H9 (cell line): Measurements from ENCODE around the gene SLC6A7. TPM values are rescaled to one million over a fixed set of nuclear protein-coding genes. Genes with fewer than 3 reads are reported as not detected.

ENCODE experiments used
- DNase-seq: peaks from one replicate; pipeline ENCODE4 v3.0.0-alpha.2; 2017
- H2AFZ ChIP-seq: one replicate; pipeline ENCODE4 v1.6.1; 2013; ENCODE audit warnings: mild to moderate bottlenecking, low read length, control low read depth, moderate library complexity
- H2AK5ac ChIP-seq: 2 replicates; pipeline ENCODE4 v1.6.1; 2013; ENCODE audit warnings: low read length, control low read depth, mixed read lengths; ENCODE audit not compliant: insufficient read length
- H2BK120ac ChIP-seq: one replicate; pipeline ENCODE4 v1.6.1; 2013; ENCODE audit warnings: low read depth, mild to moderate bottlenecking, low read length, control low read depth, inconsistent platforms; ENCODE audit not compliant: poor library complexity, severe bottlenecking
- H2BK12ac ChIP-seq: 2 replicates; pipeline ENCODE4 v1.6.1; 2013; ENCODE audit warnings: low read length, control low read depth, mixed read lengths, low read depth; ENCODE audit not compliant: insufficient read length
- H2BK15ac ChIP-seq: 2 replicates; pipeline ENCODE4 v1.6.1; 2013; ENCODE audit warnings: low read depth, low read length, control low read depth
- H2BK20ac ChIP-seq: one replicate; pipeline ENCODE4 v1.6.1; 2013; ENCODE audit warnings: low read depth, mild to moderate bottlenecking, low read length, control low read depth, inconsistent platforms; ENCODE audit not compliant: poor library complexity, severe bottlenecking
- H2BK5ac ChIP-seq: 2 replicates; pipeline ENCODE4 v1.6.1; 2013; ENCODE audit warnings: low read length, control low read depth, mixed read lengths; ENCODE audit not compliant: insufficient read length
- H3K14ac ChIP-seq: 2 replicates; pipeline ENCODE4 v1.6.1; 2013; ENCODE audit warnings: low read length, control low read depth; ENCODE audit not compliant: insufficient read depth
- H3K18ac ChIP-seq: 2 replicates; pipeline ENCODE4 v1.6.1; 2013; ENCODE audit warnings: low read depth, mild to moderate bottlenecking, mixed read lengths, low read length, control low read depth; ENCODE audit not compliant: insufficient read length
- H3K23ac ChIP-seq: 2 replicates; pipeline ENCODE4 v1.6.1; 2013; ENCODE audit warnings: low read length, control low read depth, mixed read lengths, low read depth; ENCODE audit not compliant: insufficient read length
- H3K23me2 ChIP-seq: 2 replicates; pipeline ENCODE4 v1.6.1; 2013; ENCODE audit warnings: low read depth, mild to moderate bottlenecking, mixed read lengths, low read length, control low read depth; ENCODE audit not compliant: insufficient read length, poor library complexity, severe bottlenecking
- H3K27ac ChIP-seq: 2 replicates; pipeline ENCODE4 v1.5.1; 2013; ENCODE audit warnings: low read length, control low read depth, mixed read lengths, low read depth; ENCODE audit not compliant: insufficient read length
- H3K27me3 ChIP-seq: 2 replicates; pipeline ENCODE4 v1.6.1; 2013; ENCODE audit warnings: low read length, control low read depth, inconsistent platforms; ENCODE audit not compliant: insufficient read depth
- H3K4ac ChIP-seq: 2 replicates; pipeline ENCODE4 v1.6.1; 2013; ENCODE audit warnings: low read depth, mild to moderate bottlenecking, control low read depth, inconsistent platforms, low read length, moderate library complexity
- H3K4me1 ChIP-seq: 2 replicates; pipeline ENCODE4 v1.6.1; 2013; ENCODE audit warnings: low read length, control low read depth, inconsistent platforms; ENCODE audit not compliant: insufficient read depth
- H3K4me2 ChIP-seq: 2 replicates; pipeline ENCODE4 v1.6.1; 2013; ENCODE audit warnings: low read length, control low read depth, mixed read lengths; ENCODE audit not compliant: insufficient read length, insufficient read depth
- H3K56ac ChIP-seq: 2 replicates; pipeline ENCODE4 v1.6.1; 2013; ENCODE audit warnings: low read depth, mild to moderate bottlenecking, mixed read lengths, low read length, control low read depth; ENCODE audit not compliant: insufficient read length
- H3K79me1 ChIP-seq: 2 replicates; pipeline ENCODE4 v1.6.1; 2013; ENCODE audit warnings: low read depth, mild to moderate bottlenecking, moderate library complexity, low read length, control low read depth, inconsistent platforms; ENCODE audit not compliant: insufficient read depth, poor library complexity, severe bottlenecking
- H3K79me2 ChIP-seq: 2 replicates; pipeline ENCODE4 v1.6.1; 2013; ENCODE audit warnings: low read length, control low read depth, inconsistent platforms; ENCODE audit not compliant: insufficient read depth
- H3K9ac ChIP-seq: 2 replicates; pipeline ENCODE4 v1.6.1; 2013; ENCODE audit warnings: low read length, control low read depth, mixed read lengths; ENCODE audit not compliant: insufficient read length; ENCODE audit errors: extremely low read depth
- H3K9me3 ChIP-seq: one replicate; pipeline ENCODE4 v1.6.1; 2013; ENCODE audit warnings: low read depth, low read length, inconsistent platforms; ENCODE audit not compliant: control insufficient read depth
- H3T11ph ChIP-seq: one replicate; pipeline ENCODE4 v1.6.1; 2013; ENCODE audit warnings: mild to moderate bottlenecking, low read length, control low read depth, inconsistent platforms
- H4K20me1 ChIP-seq: one replicate; pipeline ENCODE4 v1.6.1; 2013; ENCODE audit not compliant: control insufficient read depth, insufficient read length, insufficient read depth
- H4K5ac ChIP-seq: 2 replicates; pipeline ENCODE4 v1.6.1; 2013; ENCODE audit warnings: low read depth, mild to moderate bottlenecking, mixed read lengths, low read length, control low read depth; ENCODE audit not compliant: insufficient read length
- H4K8ac ChIP-seq: replicated peaks from 2 replicates; pipeline ENCODE4 v1.6.1; 2013; ENCODE audit warnings: low read length, control low read depth, mixed read lengths, low read depth; ENCODE audit not compliant: insufficient read length
- H4K91ac ChIP-seq: 2 replicates; pipeline ENCODE4 v1.6.1; 2013; ENCODE audit warnings: low read depth, mild to moderate bottlenecking, moderate library complexity, mixed read lengths, low read length, control low read depth; ENCODE audit not compliant: insufficient read length
- H3K27ac Mint-ChIP-seq, 3 experiments: 2 replicates in 2 of 3; 3 replicates in 1 of 3; pipeline ENCODE4 v1.8.0; 2020 to 2021; ENCODE audit warnings: mixed read lengths in 3 of 3, mild to moderate bottlenecking in 1 of 3, moderate library complexity in 1 of 3
- H3K27me3 Mint-ChIP-seq: 2 replicates; pipeline ENCODE4 v1.8.0; 2021; ENCODE audit warnings: low read depth, mild to moderate bottlenecking, moderate library complexity, mixed read lengths
- H3K36me3 Mint-ChIP-seq, 3 experiments: 2 replicates in 2 of 3; 3 replicates in 1 of 3; pipeline ENCODE4 v1.8.0; 2020 to 2021; ENCODE audit warnings: low read depth in 3 of 3, mixed read lengths in 3 of 3; ENCODE audit not compliant: insufficient read depth in 1 of 3
- H3K4me1 Mint-ChIP-seq, 2 experiments: 2 replicates each; pipeline ENCODE4 v1.8.0; 2020; ENCODE audit warnings: mixed read lengths in 2 of 2
- H3K4me3 Mint-ChIP-seq, 2 experiments: 2 replicates in 1 of 2; 3 replicates in 1 of 2; pipeline ENCODE4 v1.8.0; 2020 to 2021; ENCODE audit warnings: mild to moderate bottlenecking in 2 of 2, mixed read lengths in 2 of 2, moderate library complexity in 1 of 2
- H3K9me3 Mint-ChIP-seq, 2 experiments: 2 replicates in 1 of 2; 3 replicates in 1 of 2; pipeline ENCODE4 v1.8.0; 2020; ENCODE audit warnings: mild to moderate bottlenecking in 2 of 2, mixed read lengths in 2 of 2, moderate library complexity in 1 of 2
- WGBS: extraction: QIAGEN DNeasy Blood & Tissue Kit; methylation state at CpG from one replicate; pipeline ENCODE4 v1.1.7; 2013; ENCODE audit warnings: missing lambda C conversion rate, low lambda C conversion rate, mixed read lengths; ENCODE audit not compliant: insufficient read length; ENCODE audit errors: extremely low coverage; 5-methylcytosine and 5-hydroxymethylcytosine counted together
- total RNA-seq: library from RNA; stranded (reverse); gene quantifications from 2 replicates; pipeline ENCODE4 v1.2.1, GENCODE V29; 2021
- TF ChIP-seq, protein P1 (sequence below): fragments of 200-600 bp; sonication (generic); conservative IDR thresholded peaks from 3 replicates; pipeline ENCODE4 v1.8.0; 2021; ENCODE audit warnings: antibody characterized with exemption, mild to moderate bottlenecking

Gene SLC6A7
- total RNA-seq, 1 experiment from 2014 or later = not detected

DNA sequence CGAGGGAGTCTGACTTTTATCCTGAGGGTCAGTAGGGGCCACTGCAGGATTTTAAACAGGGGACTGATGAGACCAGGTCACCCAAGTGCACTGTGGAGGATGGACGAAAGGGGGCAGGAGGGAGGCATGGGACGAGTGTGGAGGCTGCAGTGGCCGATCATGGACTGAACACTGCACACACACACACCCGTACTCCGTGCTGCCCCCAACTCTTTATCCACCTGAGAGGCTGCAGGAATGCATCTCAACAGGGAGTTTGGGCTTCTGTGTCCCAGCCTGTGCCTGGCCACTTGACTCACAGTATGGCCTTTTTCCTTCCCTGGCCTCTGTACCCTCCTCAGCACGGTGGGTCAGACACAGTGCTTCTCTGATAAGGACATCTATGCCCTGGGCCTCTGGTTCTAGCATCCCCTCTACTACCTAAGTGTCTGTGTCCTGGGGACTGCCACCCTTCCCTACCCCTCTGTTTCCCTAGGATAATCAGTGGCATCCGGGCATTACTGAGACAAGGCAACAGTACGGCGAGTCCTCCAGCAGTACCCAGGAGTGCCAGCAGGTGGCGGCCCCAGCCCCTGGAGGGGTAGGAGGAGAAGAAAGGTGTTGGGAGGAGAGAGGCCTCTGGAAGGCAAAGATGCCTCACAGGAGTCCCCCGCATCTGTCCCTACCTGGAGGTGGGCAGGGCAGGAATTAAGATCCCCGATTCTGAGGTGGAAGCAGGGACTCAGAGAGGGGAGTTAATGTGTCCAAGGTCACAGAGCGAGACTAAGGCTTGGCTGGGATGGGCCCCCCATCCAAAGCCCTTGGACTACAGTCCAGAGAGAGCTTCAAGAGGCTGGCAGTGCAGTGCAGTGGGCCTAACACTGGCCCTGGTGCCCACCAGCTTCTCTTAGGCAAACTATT is 28.4 kb upstream of the SLC6A7 start:
- peaks cover 12 to 19% of the 10 kb centered on the region in 2 experiments for H3K4me1 Mint-ChIP-seq

More for the DNA sequence above, 28.4 kb upstream of the SLC6A7 start:
- Histone ChIP-seq H4K91ac (no peak overlapping the region), H3T11ph (no peak overlapping the region), H2AFZ (no peak overlapping the region), H4K20me1 (no peaks in the 10 kb centered on the region), H3K14ac (no peak overlapping the region; the same call in 1 of the 2 replicates), H2BK120ac (no peak overlapping the region), H3K79me2 (no peaks in the 10 kb centered on the region), H3K4ac (no peak overlapping the region), H2AK5ac (no peak overlapping the region), H2BK5ac (no peak overlapping the region), H3K27ac (no peak overlapping the region), H3K79me1 (no peaks in the 10 kb centered on the region), H2BK12ac (no peak overlapping the region), H3K27me3 (peaks cover 20% of the 10 kb centered on the region; the same call in 1 of the 2 replicates), H3K4me1 (no peaks in the 10 kb centered on the region), H3K9ac (no peak overlapping the region), H3K18ac (no peak overlapping the region), H3K23ac (no peak overlapping the region), H3K23me2 (no peaks in the 10 kb centered on the region), H3K4me2 (peak overlapping the region; percentile 20), H3K9me3 (no peaks in the 10 kb centered on the region), H2BK15ac (no peak overlapping the region), H3K56ac (no peak overlapping the region), H4K8ac (no peak overlapping the region), H4K5ac (no peak overlapping the region), H2BK20ac (no peak overlapping the region)
- H3K27me3 Mint-ChIP-seq = peaks cover 66% of the 10 kb centered on the region
- 0 out of 5 replicates have a peak overlapping the region, but pooled peaks of 1 of the 2 experiments have one; percentile 39 for H3K4me3 Mint-ChIP-seq
- no peak overlapping the region for H3K27ac Mint-ChIP-seq
- DNase-seq = peak; percentile 90
- H3K36me3 Mint-ChIP-seq = no peaks in the 10 kb centered on the region
- TF ChIP-seq, protein P1, sequence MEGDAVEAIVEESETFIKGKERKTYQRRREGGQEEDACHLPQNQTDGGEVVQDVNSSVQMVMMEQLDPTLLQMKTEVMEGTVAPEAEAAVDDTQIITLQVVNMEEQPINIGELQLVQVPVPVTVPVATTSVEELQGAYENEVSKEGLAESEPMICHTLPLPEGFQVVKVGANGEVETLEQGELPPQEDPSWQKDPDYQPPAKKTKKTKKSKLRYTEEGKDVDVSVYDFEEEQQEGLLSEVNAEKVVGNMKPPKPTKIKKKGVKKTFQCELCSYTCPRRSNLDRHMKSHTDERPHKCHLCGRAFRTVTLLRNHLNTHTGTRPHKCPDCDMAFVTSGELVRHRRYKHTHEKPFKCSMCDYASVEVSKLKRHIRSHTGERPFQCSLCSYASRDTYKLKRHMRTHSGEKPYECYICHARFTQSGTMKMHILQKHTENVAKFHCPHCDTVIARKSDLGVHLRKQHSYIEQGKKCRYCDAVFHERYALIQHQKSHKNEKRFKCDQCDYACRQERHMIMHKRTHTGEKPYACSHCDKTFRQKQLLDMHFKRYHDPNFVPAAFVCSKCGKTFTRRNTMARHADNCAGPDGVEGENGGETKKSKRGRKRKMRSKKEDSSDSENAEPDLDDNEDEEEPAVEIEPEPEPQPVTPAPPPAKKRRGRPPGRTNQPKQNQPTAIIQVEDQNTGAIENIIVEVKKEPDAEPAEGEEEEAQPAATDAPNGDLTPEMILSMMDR = peak; percentile 80
- H3K9me3 Mint-ChIP-seq = peaks cover 0 to 6% of the 10 kb centered on the region in 2 experiments; a peak in 2 of 5 replicates
- no CpG with 5 or more reads among the region's 14 CpGs for WGBS
